Parathyroid adenoma (tissue), 2 donors: ENCODE measurements around the gene TSPAN1.
"Not testable (repeated sequence)": the region's sequence is repeated elsewhere in the genome, so short reads cannot be mapped to it uniquely, and the experiment has no call there.

Experiments used
- H2AFZ ChIP-seq: fragments of 300-600 bp; sonication (generic); one replicate; pipeline ENCODE4 v1.7.0; 2017; ENCODE audit warnings: antibody characterized with exemption, mild to moderate bottlenecking
- H3K27ac ChIP-seq: fragments of 300-600 bp; sonication (generic); one replicate; pipeline ENCODE4 v1.7.0; 2017
- H3K27me3 ChIP-seq: fragments of 300-600 bp; sonication (generic); one replicate; pipeline ENCODE4 v1.7.0; 2017; ENCODE audit warnings: low read length; ENCODE audit not compliant: control insufficient read depth, insufficient read depth
- H3K36me3 ChIP-seq: fragments of 300-600 bp; sonication (generic); one replicate; pipeline ENCODE4 v1.7.0; 2017; ENCODE audit warnings: low read length; ENCODE audit not compliant: control insufficient read depth, insufficient read depth
- H3K4me1 ChIP-seq: fragments of 300-600 bp; sonication (generic); one replicate; pipeline ENCODE4 v1.7.0; 2017; ENCODE audit warnings: control low read depth
- H3K4me2 ChIP-seq: fragments of 300-600 bp; sonication (generic); one replicate; pipeline ENCODE4 v1.7.0; 2017; ENCODE audit warnings: low read length
- H3K4me3 ChIP-seq: fragments of 300-600 bp; sonication (generic); one replicate; pipeline ENCODE4 v1.7.0; 2017; ENCODE audit warnings: low read depth, low read length
- H3K79me2 ChIP-seq: fragments of 300-600 bp; sonication (generic); one replicate; pipeline ENCODE4 v1.7.0; 2017; ENCODE audit warnings: control low read depth
- H3K9ac ChIP-seq: fragments of 300-600 bp; sonication (generic); one replicate; pipeline ENCODE4 v1.7.0; 2017; ENCODE audit warnings: mild to moderate bottlenecking
- H3K9me3 ChIP-seq: fragments of 300-600 bp; sonication (generic); one replicate; pipeline ENCODE4 v1.7.0; 2017; ENCODE audit warnings: low read length; ENCODE audit not compliant: control insufficient read depth
- TF ChIP-seq, protein P1 (sequence below): fragments of 300-600 bp; sonication (generic); IDR thresholded peaks from one replicate; pipeline ENCODE4 v1.7.0; 2017; ENCODE audit warnings: antibody characterized with exemption, mild to moderate bottlenecking
- donor health status: primary hyperparathyroidism.

The TSPAN1 gene

GRCh38 chr1:46224966-46225365 is 50.1 kb downstream of the TSPAN1 start:
- peaks cover 4% of the 10 kb centered on the region for H3K4me1 ChIP-seq
- H2AFZ ChIP-seq, result no peak overlapping the region
- H3K4me2 ChIP-seq, result no peak overlapping the region
- no peak overlapping the region for H3K9ac ChIP-seq
- no peaks in the 10 kb centered on the region for H3K27me3 ChIP-seq
- H3K79me2 ChIP-seq, result no peaks in the 10 kb centered on the region
- no peak overlapping the region for H3K27ac ChIP-seq
- H3K36me3 ChIP-seq, result no peaks in the 10 kb centered on the region
- TF ChIP-seq, protein P1, sequence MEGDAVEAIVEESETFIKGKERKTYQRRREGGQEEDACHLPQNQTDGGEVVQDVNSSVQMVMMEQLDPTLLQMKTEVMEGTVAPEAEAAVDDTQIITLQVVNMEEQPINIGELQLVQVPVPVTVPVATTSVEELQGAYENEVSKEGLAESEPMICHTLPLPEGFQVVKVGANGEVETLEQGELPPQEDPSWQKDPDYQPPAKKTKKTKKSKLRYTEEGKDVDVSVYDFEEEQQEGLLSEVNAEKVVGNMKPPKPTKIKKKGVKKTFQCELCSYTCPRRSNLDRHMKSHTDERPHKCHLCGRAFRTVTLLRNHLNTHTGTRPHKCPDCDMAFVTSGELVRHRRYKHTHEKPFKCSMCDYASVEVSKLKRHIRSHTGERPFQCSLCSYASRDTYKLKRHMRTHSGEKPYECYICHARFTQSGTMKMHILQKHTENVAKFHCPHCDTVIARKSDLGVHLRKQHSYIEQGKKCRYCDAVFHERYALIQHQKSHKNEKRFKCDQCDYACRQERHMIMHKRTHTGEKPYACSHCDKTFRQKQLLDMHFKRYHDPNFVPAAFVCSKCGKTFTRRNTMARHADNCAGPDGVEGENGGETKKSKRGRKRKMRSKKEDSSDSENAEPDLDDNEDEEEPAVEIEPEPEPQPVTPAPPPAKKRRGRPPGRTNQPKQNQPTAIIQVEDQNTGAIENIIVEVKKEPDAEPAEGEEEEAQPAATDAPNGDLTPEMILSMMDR, result no peak
- no peaks in the 10 kb centered on the region for H3K9me3 ChIP-seq
- H3K4me3 ChIP-seq, result no peak overlapping the region

- H3K79me2 ChIP-seq, H3K4me1 ChIP-seq, H3K27ac ChIP-seq, H3K27me3 ChIP-seq, H3K36me3 ChIP-seq, H3K9me3 ChIP-seq, H3K4me2 ChIP-seq, H3K4me3 ChIP-seq, H3K9ac ChIP-seq, H2AFZ ChIP-seq: not testable (repeated sequence)
These were observed 56.3 kb downstream of the TSPAN1 start for GRCh38 chr1:46231231-46231630.
